SK-N-SH (cell line): ENCODE data around the gene RNU1-2. TPM values are rescaled to one million over a fixed set of nuclear protein-coding genes. Genes with fewer than 3 reads are reported as not detected.
"Not testable (repeated sequence)": the region's sequence is repeated elsewhere in the genome, so short reads cannot be mapped to it uniquely, and the experiment has no call there.

ENCODE experiments used
- CTCF ChIA-PET: fragments of 300-600, 350-600 bp; formaldehyde crosslinking; extraction: SDS; loops from one replicate; lab custom pipeline; 2021; lab: Yijun Ruan, JAX
- POLR2A ChIA-PET: fragments of 350-600 bp; sonication (Branson Sonifier 250); formaldehyde crosslinking; extraction: SDS; loops from one replicate; lab custom pipeline; 2020; ENCODE audit warnings: antibody characterized with exemption, inconsistent platforms; lab: Yijun Ruan, JAX
- DNase-seq: peaks from one replicate; pipeline ENCODE4 v3.0.0; 2012
- H2AFZ ChIP-seq: fragments of 200-600 bp; sonication (generic); 2 replicates; pipeline ENCODE4 v1.8.1; 2016; ENCODE audit warnings: antibody characterized with exemption, mild to moderate bottlenecking, low read depth
- H3F3A ChIP-seq: fragments of 200-600 bp; sonication (generic); replicated peaks from 2 replicates; pipeline ENCODE3; 2016; ENCODE audit warnings: antibody characterized with exemption, mild to moderate bottlenecking; ENCODE audit not compliant: insufficient read depth
- H3K27ac ChIP-seq, 2 experiments: fragments of 200-500 bp in 1 of 2; fragments of 200-600 bp in 1 of 2; sonication (Bioruptor generic) in 1 of 2; sonication (generic), shearing (Covaris generic) in 1 of 2; 2 replicates each; pipeline versions ENCODE4 v1.5.1 to v1.6.1; 2014 to 2016; ENCODE audit warnings: low read depth in 2 of 2, inconsistent platforms in 1 of 2, low read length in 1 of 2, mild to moderate bottlenecking in 1 of 2, mixed read lengths in 1 of 2
- H3K27me3 ChIP-seq: fragments of 200-600 bp; sonication (generic), shearing (Covaris generic); 2 replicates; pipeline ENCODE4 v1.6.1; 2016; ENCODE audit warnings: mixed run types; ENCODE audit not compliant: insufficient read depth
- H3K36me3 ChIP-seq, 2 experiments: fragments of 200-500 bp in 1 of 2; fragments of 200-600 bp in 1 of 2; sonication (Bioruptor generic) in 1 of 2; sonication (generic) in 1 of 2; replicated peaks in 1 of 2; 2 replicates each; pipeline versions ENCODE3 to v1.5.1; 2014 to 2016; ENCODE audit warnings: low read length in 1 of 2, mild to moderate bottlenecking in 1 of 2; ENCODE audit not compliant: insufficient read depth in 2 of 2, control insufficient read depth in 1 of 2
- H3K4me1 ChIP-seq, 2 experiments: fragments of 200-500 bp in 1 of 2; fragments of 200-600 bp in 1 of 2; sonication (Bioruptor generic) in 1 of 2; sonication (generic), shearing (Covaris generic) in 1 of 2; 2 replicates each; pipeline versions ENCODE4 v1.5.1 to v1.6.1; 2014 to 2016; ENCODE audit warnings: low read depth in 1 of 2, low read length in 1 of 2, mixed run types in 1 of 2; ENCODE audit not compliant: insufficient read depth in 2 of 2, control insufficient read depth in 1 of 2
- H3K4me2 ChIP-seq: fragments of 200-600 bp; sonication (generic), shearing (Covaris generic); 2 replicates; pipeline ENCODE4 v1.6.1; 2017; ENCODE audit warnings: mixed run types
- H3K4me3 ChIP-seq, 2 experiments: fragments of 200-500 bp in 1 of 2; fragments of 200-600 bp in 1 of 2; sonication (Bioruptor generic) in 1 of 2; sonication (generic), shearing (Covaris generic) in 1 of 2; 2 replicates each; pipeline versions ENCODE4 v1.5.1 to v1.8.1; 2014 to 2016; ENCODE audit warnings: low read depth in 2 of 2, inconsistent platforms in 1 of 2, low read length in 1 of 2, mild to moderate bottlenecking in 1 of 2, mixed read lengths in 1 of 2, moderate library complexity in 1 of 2
- H3K79me2 ChIP-seq: fragments of 200-600 bp; sonication (generic); 2 replicates; pipeline ENCODE4 v1.8.1; 2017; ENCODE audit warnings: mild to moderate bottlenecking; ENCODE audit not compliant: insufficient read depth
- H3K9ac ChIP-seq: fragments of 200-600 bp; sonication (generic); 2 replicates; pipeline ENCODE4 v1.6.1; 2017; ENCODE audit warnings: mixed run types
- H3K9me2 ChIP-seq: fragments of 200-600 bp; sonication (generic); 2 replicates; pipeline ENCODE4 v1.6.1; 2017; ENCODE audit warnings: mixed run types
- H3K9me3 ChIP-seq: fragments of 200-600 bp; sonication (generic); 2 replicates; pipeline ENCODE4 v1.6.1; 2017; ENCODE audit warnings: mixed run types, mild to moderate bottlenecking, moderate library complexity
- H4K20me1 ChIP-seq: fragments of 200-600 bp; sonication (generic); 2 replicates; pipeline ENCODE4 v1.6.1; 2017; ENCODE audit warnings: mild to moderate bottlenecking, mixed run types; ENCODE audit not compliant: insufficient read depth
- WGBS: methylation state at CpG from one replicate; pipeline ENCODE4 v1.1.6; 2017; ENCODE audit warnings: low lambda C conversion rate; 5-methylcytosine and 5-hydroxymethylcytosine counted together
- polyA plus RNA-seq, 3 experiments: library from polyadenylated mRNA; depleted of rRNA; stranded (reverse); fragments of >200 nt; gene quantifications; 2 replicates each; pipeline ENCODE4 v1.2.3, GENCODE V29; 2012

RNU1-2 gene
- polyA plus RNA-seq, 1 of the 3 experiments (the other 2 are of a cell fraction): not detected

DNA sequence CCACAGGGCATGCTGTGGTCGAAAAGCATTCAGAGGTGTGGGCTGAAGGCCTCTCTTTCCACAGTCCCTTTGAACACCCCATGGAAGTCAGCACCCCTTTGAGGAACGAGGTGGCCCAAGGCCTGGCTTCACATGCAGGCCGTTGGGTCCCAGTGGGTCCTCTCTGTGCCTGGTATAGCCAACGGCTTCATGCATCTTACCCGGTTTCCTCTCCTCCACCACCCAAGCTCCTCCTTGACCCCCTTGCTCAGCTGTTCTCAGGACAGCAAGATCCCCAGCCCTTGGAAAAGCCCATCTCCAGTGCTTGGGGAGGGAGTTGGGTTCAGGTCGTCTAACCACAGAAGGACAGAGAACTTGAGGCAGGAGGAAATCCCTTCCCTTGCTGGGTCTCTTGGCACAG lies 27.0 kb upstream of the RNU1-2 start:
- CTCF ChIA-PET, H3F3A ChIP-seq, H3K27ac ChIP-seq, H4K20me1 ChIP-seq, H2AFZ ChIP-seq, H3K9me3 ChIP-seq, H3K9me2 ChIP-seq, H3K9ac ChIP-seq, H3K36me3 ChIP-seq, H3K4me1 ChIP-seq, H3K79me2 ChIP-seq, DNase-seq, H3K4me2 ChIP-seq, H3K27me3 ChIP-seq, H3K4me3 ChIP-seq, POLR2A ChIA-PET: not testable (repeated sequence)
- 65% methylated on average over 5 of the region's 6 CpGs for WGBS

DNA sequence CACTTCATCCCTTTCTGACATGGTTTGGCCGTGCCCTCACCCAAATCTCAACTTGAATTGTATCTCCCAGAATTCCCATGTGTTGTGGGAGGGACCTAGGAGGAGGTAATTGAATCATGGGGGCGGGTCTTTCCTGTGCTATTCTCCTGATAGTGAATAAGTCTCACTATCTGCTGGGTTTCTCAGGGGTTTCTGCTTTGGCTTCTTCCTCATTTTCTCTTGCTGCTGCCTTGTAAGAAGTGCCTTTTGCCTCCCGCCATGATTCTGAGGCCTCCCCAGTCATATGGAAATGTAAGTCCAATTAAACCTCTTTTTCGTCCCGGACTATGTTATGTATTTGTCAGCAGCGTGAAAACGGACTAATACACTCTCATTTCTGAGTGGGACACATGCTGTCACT lies 25.8 kb upstream of the RNU1-2 start:
- POLR2A ChIA-PET, H2AFZ ChIP-seq, H3K4me2 ChIP-seq, H3K9ac ChIP-seq, H3K9me3 ChIP-seq, H3K9me2 ChIP-seq, H4K20me1 ChIP-seq, H3K4me1 ChIP-seq, DNase-seq, H3K79me2 ChIP-seq, H3K36me3 ChIP-seq, H3K4me3 ChIP-seq, H3K27me3 ChIP-seq, H3K27ac ChIP-seq, CTCF ChIA-PET, H3F3A ChIP-seq: not testable (repeated sequence)
- 58% methylated on average over 7 of the region's 7 CpGs for WGBS

DNA sequence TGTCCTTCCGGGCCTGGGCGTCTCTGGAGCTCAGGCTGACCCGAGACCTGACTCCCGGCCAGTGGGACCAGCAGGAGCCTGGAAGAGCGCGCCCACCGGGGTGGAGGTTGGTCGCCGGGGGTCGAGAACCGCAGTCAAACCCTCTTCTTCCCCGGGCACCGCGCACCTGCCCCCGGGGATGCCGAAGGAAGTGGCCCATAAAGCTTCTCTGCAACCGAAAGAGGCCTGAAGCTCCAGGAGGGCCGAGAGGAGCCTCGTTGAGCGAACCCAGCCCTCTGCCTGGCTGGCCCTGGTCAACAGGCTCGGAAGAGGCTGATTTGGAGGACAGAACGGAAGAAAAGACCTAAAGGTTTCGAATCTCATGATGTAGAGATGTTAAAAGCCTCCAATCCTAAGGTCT lies 24.6 kb upstream of the RNU1-2 start:
- H3K9ac ChIP-seq, H3K4me3 ChIP-seq, CTCF ChIA-PET, H3K36me3 ChIP-seq, H4K20me1 ChIP-seq, H3K4me1 ChIP-seq, H3K9me3 ChIP-seq, H3K4me2 ChIP-seq, H3K27me3 ChIP-seq, DNase-seq, H3K27ac ChIP-seq, H2AFZ ChIP-seq, H3F3A ChIP-seq, H3K9me2 ChIP-seq, POLR2A ChIA-PET, H3K79me2 ChIP-seq: not testable (repeated sequence)
- 72% methylated on average over 20 of the region's 23 CpGs for WGBS

DNA sequence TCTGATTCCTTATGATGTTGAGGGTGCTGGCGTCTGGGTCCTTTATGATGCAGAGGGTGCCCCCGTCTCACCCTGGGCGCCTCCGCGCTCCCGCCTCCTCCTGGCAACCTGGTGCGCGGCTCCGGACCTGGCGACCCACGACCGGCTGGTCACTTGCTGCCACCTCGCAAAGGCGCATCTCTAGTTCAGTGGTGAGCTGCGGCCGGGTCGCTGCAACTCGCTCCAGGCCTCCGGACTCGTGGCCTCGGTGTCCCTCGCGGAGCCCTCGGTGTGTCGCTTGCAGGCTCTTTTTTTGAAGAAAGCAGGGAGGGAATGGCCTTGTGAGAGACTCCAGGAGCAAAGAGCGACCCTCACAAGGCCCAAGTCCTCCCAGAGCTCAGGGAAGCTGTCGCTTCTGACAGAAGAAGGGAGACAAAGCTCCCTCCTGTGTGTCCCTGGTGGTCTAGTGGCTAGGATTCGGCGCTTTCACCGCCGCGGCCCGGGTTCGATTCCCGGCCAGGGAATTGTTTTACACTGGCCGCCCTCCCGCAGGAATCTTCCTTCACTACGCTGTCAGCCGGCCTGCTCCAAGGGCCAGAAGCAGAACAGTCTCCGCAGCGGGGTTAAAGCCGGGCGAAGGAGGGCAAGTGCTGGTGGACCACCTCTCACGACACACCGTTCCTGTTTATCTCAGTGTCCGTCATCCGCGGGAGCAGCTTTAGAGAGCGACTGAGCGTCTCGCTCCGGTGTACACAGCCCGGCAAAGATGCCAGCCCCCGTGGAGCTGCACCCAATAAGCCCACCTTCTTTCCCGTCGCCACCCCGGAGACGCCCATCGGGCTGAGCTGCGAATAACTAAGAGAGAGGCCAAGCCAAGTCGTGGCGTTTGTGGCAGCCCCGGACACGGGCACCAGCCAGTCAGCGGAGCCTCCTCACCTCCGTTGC lies 23.4 kb upstream of the RNU1-2 start:
- H3K9me2 ChIP-seq, H4K20me1 ChIP-seq, POLR2A ChIA-PET, H3K9ac ChIP-seq, H2AFZ ChIP-seq, H3K4me3 ChIP-seq, DNase-seq, H3F3A ChIP-seq, H3K4me2 ChIP-seq, H3K9me3 ChIP-seq, H3K79me2 ChIP-seq, H3K36me3 ChIP-seq, CTCF ChIA-PET, H3K27ac ChIP-seq, H3K4me1 ChIP-seq, H3K27me3 ChIP-seq: not testable (repeated sequence)
- 84% methylated on average over 59 of the region's 66 CpGs for WGBS

DNA sequence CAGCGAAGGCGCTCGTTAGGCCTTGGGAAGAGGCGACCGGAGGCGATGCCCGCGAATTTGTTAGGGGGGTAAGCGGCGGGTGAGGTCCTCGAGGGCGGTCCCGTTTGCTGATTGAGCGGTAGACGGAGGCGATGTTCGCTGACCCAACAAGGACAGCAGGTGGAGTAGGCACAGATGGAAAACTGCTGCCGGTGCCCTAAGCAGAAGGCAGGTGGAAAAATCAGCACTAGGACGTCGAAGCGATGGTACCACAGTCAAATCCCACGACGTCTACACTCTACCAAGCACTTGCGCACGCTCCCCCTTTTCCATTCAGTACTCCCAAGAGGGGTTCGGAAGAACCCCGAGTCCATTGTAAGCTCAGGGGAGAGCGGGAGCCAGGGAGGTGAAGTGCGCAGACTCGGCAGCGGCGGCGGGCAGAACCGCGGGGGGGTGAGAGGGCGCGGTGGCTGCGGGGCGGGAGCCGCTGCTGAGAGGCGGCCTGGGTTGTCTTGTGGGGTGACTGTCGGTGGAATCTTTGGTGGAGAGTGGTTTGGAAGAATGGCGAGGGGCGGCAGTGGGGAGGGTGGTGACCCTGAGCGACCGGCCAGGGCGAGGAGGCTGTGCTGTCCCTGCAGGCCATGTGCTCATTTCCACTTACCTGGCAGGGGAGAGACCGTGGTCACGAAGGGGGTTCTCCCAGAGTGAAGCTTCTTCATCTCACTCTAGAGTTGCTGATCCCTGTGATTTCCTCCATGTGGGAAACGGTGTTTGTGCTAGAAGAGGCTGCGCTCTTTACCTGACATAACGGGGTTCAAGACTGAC lies 22.5 kb upstream of the RNU1-2 start:
- 65% methylated on average over 40 of the region's 52 CpGs for WGBS
- POLR2A ChIA-PET: interaction anchor here (0.7 kb wide), 1 partner anchor 1640 kb away, joined by 3 read pairs; no protein-coding TSS in a partner anchor
- not testable (repeated sequence) for H3K79me2 ChIP-seq, H3K27me3 ChIP-seq, H3K36me3 ChIP-seq, H3K4me3 ChIP-seq, H3K9me2 ChIP-seq, H2AFZ ChIP-seq, H3F3A ChIP-seq, H3K4me2 ChIP-seq, DNase-seq, H3K4me1 ChIP-seq, H3K9me3 ChIP-seq, H4K20me1 ChIP-seq, H3K9ac ChIP-seq, H3K27ac ChIP-seq
- CTCF ChIA-PET: interaction anchor here (0.7 kb wide), 1 partner anchor 254 kb away, joined by 4 read pairs; no protein-coding TSS in a partner anchor

DNA sequence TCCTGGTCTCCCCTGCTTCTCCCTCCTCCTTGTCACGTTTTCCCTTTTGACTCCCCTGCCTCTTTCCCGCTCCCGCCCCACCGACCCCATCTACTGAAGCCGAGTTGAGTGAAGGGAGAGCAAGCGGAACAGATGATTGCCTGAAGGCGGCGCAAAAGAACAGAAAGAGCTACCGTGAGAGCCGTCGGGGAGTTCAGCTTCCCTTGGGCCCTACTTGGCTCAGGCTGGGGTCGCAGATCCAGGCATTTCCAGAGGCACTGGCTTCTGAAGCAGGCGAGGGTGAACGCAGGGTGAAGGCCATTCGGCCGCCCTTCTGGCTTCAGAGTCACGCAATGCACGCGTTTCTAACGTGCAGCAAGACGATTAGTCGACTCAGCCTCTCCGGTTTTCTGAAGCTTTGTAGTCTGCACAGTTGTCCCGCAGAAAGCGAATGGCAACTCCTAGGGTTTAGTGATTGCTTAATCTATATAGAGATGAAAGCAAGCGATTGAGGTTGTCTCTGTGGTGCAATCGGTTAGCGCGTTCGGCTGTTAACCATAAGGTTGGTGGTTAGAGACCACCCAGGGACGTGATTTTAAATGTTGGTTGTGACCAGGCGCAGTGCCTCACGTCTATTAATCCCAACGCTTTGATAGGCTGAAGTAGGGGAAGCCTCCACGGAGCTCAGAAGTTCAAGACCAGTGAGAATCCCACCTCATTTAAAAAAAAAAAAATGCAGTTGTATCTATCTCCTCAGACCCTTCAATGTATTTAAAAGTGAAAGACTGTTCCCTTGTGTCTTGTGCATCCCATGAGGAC lies 20.6 kb upstream of the RNU1-2 start:
- H3K4me3 ChIP-seq, H3K9me3 ChIP-seq, H3K4me2 ChIP-seq, H3K9me2 ChIP-seq, H3K4me1 ChIP-seq, POLR2A ChIA-PET, H3K27ac ChIP-seq, H3K36me3 ChIP-seq, H2AFZ ChIP-seq, DNase-seq, H3K79me2 ChIP-seq, CTCF ChIA-PET, H4K20me1 ChIP-seq, H3K9ac ChIP-seq, H3F3A ChIP-seq: not testable (repeated sequence)
- peaks cover 15% of the 10 kb centered on the region; the same call in 1 of the 2 replicates for H3K27me3 ChIP-seq
- WGBS: 82% methylated on average over 30 of the region's 35 CpGs
